Measurements from ENCODE around the gene ZNF2.

GRCh38 chr2:95121407-95122196 lies 44.0 kb upstream of the ZNF2 start, which contains the start of gene MRPS5:
- TF ChIP-seq CTCF (IDR thresholded peaks at IDR 0.05; ENCODE audit: insufficient read depth, low read length, poor library complexity, severe bottlenecking) (no peak), EZH2phosphoT487 (conservative IDR thresholded peaks at IDR 0.05; ENCODE audit: low read length) (no peak)
